Activated naive CD4-positive, alpha-beta T cell treated with Interleukin-2 at 50 U/mL for 16 hours (primary cell): Measurements from ENCODE around the gene EXOC6B.

Source experiments
- DNase-seq: peaks from one replicate; pipeline ENCODE4 v3.0.0-alpha.2; 2020

The EXOC6B gene

DNA sequence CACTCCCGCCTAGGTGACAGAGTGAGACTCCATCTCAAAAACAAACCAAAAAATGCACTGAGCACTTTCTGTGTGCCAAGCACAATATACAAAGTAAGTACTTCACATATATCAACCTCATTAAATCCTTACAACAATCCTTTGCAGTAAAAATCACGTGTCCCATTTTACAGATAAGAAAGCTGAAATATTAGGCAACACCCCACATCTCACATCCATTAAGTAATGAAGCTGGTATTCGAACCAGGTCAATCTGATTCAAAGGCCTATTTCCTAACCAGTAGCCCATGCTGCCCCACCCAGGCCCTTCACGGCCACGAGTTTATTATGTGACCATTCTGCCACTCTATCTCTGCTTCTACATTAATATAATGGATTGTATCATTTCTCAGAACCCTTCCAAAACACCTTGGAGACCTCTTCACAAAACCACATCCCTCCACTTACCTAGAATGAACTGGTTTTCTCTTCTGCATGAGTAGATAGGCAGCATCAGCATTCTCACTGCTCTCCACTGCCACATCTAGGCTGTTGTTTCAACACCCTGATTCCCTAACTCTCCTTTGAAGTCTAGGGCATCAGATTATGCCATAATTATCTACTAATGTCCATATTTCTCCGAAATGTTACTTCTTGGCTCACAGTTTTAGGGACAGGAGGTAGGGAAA lies 3.1 kb upstream of the EXOC6B start:
- DNase-seq = no peak

DNA sequence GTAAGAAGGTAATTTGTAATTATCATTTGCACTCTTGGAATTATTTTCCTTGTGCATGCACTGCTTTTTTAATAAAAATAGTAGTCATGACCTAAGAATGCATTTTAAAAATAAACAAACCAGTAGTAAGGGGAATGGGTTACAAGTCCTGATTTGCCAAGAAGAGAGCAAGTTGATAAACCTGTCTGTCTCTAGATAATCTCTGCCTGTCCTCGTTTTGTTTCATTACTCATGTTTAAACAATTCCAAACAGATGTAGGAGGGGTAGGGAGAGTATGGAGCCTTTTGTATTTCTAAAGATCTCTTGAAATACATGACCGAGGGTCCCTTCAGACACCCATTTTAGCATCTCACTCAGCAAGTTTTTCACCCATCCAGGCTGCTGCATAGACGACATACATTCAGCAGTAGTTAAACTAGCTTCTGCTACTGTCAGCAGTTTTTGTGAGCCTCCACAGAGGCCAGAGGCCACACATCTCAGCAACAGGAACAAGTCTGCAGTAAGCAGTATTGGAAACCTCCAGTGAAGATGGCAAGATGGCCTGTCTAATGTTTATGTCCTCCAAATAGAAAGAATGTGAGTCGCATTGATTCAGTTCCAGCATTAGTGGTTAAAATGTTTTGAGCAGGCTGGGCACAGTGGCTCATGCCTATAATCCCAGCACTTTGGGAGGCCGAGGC lies 2.3 kb upstream of the EXOC6B start:
- no peak for DNase-seq

DNA sequence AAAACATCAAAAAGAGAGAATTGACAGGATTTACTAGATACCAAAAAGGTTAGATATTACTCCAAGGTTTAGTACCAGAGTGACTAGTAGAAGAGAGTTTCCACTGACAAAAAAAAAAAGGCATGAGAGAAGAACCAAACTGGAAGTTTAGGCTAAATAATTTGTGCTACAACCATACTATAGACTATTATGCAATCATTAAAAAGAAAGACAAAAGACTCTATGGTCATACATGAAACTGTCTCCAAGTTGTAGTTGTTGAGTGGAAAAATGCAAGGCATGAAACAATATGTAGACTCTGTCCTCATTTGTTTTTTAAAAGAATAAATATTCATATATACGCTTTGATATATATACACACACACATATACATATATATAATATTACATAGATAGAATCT lies 1.7 kb upstream of the EXOC6B start:
- no peak for DNase-seq

DNA sequence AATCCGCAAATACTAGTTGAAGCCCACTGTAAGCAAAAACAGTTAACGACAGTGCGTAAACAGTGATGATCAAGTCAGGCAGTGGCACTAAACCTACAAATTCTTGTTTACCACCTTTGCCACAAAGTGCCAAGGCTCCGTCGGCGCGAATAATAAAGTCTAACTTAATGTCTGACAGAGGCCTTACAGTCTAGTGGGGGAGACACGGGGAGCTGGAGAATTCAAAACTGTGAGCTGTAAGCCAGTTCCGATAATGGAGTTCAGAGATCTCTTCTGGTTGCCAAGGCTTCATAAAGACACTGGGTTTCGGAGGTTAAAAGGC lies 284 bp upstream of the EXOC6B start:
- DNase-seq = no peak

DNA sequence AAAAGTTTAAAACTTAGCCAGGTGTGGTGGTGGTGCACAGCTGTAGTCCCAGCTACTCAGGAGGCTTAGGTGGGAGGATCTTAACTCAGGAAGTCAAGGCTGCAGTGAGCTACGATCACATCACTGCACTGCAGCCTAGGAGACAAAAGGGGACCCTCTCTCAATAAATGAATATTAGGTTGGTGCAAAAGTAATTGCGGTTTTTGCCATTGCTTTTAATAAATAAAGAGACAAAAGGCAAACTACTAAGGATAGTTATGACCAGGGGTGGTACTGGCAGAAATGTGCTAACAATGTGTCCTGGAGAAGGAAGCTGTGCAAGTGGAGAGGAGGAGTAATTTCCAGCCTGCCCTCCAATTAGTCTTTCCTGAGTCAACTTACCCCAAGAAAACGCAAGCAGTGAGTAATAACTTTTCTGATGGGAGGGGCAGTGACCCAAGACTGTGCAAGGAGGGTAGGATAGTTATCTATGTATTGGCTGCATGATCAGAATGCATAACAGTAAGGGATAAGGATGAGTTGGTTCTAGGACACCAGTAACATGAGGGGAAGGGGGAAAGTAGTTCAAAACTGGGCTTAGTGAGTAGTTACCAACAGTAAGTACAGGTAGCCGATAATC lies 1.5 kb downstream of the EXOC6B start:
- DNase-seq = no peak

DNA sequence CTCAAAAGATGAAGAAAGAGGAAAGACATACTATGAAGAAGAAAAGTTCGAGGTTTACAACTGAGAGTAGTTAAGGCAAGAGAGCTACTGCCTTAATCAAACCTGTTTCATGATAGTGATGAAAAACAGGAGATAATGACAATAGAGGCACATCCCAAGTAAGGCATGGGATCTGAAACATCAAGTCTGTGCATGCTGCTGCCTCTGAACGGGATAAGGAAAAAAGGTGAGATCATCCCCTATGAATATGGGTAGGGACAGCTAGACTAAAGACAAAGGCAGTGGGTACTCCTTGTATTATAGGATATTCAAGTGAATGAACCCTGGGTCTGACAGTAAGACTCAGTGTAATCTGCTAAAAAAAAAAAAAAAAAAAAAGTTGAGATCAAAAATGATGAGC lies 3.0 kb downstream of the EXOC6B start:
- DNase-seq = no peak

DNA sequence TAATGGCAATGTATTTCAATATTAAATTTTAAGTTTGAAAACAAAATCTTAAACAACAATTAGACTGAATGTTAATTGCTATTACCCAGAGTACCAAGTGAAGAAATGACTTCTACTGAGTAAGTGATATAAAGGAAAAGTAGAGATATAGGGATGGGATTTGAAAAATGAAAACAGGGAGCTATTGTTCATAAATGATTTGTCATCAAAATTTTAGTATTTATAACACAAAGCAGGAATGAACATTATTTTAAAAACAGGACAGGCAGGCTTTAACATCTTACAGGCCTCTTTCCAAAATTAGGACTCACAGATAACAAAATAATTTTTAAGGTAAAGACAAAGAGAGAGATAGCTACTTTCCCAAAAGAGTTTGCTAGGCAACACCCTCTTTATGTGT lies 3.9 kb downstream of the EXOC6B start:
- DNase-seq = no peak

DNA sequence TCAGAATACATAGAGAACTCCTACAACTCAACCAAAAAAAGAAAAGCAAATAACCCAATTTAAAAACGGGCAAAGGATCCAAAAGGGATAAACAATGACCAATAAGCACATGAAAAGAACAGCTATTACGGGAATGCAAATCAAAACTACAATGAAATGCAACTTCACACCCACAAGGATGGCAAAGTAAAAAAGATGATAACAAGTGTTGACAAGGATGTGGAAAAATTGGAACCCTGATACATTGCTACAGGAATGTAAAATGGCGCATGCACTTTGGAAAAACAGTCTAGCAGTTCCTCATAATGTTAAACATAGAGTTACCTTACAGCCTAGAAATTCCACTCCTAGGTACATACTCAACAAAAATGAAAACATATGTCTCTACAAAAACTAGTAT lies 4.7 kb downstream of the EXOC6B start:
- DNase-seq = no peak

DNA sequence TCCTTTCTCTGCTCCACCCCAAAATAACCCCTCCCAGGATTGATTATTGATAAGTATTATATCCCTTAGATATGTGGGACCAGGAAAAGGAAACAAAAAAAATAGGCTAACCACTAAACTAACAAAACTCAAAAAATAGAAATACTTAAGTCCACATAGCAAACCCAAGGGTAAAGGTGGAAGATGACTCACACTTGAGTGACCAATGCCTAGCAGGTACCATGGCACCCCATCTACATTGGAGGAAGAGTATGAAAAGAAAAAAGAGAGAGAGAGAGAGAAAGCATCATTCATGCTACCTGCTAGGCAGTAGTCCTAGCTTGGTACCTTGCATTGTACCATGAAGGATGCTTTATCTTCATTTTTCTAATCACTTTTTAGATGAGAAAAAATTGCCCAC lies 6.3 kb downstream of the EXOC6B start:
- no peak for DNase-seq

DNA sequence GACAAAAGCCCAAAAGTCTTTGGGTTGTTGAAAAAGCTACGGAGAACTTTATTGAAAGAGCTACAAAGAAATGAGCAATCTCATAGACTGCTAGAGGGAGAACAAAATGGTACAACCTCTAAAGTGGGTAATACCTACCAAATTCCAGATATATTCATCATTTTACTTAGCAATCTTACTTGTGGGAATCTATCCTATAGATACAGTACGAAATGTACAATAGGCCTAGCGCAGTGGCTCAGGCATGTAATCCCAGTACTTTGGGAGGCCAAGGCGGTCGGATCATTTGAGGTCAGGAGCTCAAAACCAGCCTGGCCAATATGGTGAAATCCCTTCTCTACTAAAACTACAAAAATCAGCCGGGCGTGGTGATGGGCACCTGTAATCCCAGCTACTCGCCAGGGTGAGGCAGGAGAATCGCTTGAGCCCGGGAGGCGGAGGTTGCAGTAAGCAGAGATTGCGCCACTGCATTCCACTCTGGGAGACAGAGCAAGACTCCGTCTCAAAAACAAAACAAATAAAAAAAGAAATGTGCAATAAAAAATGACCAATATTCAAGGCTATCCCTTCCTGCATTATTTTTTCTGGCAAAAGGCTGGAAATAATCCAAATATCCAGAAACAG lies 10.1 kb downstream of the EXOC6B start:
- no peak for DNase-seq

DNA sequence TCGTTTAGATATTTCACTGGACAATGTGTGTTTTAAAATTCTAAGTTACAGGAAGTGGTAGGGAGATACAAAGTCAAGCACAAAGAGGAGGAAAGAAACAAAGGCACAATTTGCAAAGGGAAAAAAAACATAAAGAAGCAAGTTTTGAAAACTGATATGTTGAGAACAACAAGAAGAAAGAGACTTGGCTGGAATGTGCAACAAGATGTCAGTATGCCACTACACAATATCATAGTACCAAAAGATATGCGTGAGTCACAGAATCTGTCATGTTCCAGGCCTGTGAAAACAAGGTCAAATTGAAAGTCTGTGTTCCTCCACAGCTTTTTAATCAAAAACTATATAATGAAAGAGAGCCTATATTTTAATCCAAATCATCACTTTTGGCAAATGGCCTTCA lies 12.0 kb downstream of the EXOC6B start:
- DNase-seq = no peak

DNA sequence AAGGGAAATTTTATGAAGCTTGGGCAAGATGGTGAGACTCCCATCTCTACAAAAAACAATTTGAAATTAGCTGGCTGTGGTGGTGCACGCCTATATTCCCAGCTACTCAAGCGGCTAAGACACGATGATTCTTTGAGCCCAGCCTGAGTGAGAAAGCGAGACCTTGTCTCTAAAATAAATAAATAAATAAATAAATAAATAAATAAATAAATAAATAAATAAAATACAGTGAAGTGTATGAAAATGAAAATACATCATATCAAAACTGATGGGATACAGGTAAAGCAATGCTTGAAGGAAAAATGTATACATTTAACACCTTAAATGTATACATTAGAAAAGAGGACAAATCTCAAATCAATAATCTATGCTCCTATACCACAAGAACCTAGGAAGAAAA lies 15.7 kb downstream of the EXOC6B start:
- no peak for DNase-seq

DNA sequence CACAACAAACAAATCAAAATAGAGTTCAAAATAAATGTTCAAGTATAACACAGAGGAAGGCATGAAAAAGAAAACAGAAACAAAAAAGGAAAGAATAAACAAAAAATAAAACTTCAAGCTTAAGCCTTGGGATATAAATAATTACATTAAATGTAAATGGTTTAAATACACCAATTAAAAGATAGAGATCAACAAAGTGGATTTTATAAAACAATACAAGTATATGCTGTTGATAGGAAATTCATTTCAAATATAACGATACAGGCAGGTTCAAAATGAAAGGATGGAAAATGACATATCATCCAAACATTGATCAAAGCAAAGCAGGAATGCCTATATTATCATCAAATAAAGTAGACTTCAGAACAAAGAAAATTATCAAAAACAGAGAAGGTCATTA lies 16.7 kb downstream of the EXOC6B start:
- DNase-seq = no peak

DNA sequence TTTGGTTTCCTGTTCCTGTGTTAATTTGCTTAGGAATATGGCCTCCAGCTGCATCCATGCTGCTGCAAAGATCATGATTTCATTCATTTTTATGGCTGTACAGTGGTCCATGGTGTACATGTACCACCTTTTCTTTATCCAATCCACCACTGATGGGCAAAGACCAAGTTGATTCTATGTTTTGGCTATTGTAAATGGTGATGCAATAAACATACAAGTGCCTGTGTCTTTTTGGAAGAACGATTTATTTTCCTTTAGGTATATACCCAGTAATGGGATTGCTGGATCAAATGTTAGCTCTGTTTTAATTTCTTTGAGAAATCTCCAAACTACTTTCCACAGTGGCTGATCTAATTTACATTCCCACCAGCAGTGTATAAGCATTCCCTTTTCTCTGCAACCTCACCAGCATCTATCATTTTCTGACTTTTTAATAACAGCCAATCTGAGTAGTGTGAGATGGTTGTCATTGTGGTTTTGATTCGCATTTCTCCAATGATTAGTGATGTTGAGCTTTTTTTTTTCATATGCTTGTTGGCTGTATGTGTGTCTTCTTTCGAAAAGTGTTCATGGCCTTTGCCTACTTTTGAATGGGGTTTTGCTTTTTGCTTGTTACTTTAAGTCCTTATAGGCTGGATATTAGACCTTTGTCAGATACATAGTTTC lies 19.4 kb downstream of the EXOC6B start:
- no peak for DNase-seq

DNA sequence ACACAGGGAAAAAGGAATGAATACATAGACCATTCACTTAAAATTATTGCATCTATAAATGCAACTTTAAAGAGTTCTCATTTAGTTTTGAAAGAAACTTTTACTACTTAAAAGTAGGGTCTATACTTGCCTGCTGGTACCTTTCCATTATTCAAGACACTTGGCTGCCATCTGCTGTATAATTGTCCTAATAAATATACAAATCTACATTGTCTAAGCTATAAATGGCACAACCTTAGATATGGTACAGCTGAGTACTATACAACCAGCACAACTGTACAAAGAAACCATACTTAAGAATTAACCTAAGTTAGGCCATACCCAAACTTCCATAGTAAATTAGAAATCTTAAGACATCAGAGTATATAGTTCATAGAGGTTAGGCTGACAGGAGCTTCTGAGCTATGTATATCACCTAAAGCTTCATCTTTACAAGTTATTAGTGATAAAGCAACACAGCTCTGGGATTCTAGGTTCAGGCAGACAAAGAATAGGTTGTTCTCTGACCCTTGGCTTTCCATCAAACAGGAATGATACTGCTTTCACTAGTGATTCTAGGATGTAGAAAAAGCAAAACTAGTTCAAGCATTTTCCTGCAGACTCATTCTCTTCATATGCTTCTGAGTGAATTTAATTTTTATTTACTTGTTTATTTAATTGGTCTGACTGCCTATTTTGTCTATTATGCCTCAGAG lies 22.1 kb downstream of the EXOC6B start:
- DNase-seq = no peak

DNA sequence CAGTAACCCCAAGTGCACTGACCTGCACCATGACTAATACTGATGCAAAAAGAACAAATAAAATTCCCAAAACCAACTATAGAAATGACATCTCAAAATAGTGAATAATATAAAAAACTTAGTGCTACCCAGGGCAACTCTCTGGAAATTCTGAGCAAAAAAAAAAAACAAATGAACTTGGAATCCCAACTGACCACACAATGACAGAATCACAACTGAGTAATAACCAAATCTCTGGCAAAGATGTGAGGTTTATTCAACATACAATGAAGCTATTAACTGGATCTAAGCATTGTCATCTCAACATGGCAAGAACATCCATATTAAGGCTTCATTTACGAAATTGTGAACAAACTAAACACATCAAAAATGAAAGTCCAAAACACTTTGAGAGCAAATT lies 22.7 kb downstream of the EXOC6B start:
- no peak for DNase-seq

DNA sequence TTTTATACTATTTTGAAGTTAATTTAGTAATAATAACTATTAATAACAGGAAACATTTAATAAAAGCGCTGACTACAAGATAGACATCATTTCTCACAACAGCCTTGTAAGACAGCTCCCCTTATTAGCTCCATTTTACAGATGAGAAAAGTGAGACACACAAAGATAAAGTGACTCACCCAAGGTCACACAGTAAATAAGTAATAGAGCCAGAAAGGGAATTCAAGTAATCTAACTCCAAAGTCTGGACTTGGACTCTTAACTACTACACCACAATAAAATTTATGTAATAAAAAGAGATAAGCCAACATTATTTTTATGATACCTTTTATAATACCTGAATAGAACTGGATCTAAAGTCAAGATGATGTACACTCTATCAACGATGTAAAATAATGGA lies 25.3 kb downstream of the EXOC6B start:
- no peak for DNase-seq

DNA sequence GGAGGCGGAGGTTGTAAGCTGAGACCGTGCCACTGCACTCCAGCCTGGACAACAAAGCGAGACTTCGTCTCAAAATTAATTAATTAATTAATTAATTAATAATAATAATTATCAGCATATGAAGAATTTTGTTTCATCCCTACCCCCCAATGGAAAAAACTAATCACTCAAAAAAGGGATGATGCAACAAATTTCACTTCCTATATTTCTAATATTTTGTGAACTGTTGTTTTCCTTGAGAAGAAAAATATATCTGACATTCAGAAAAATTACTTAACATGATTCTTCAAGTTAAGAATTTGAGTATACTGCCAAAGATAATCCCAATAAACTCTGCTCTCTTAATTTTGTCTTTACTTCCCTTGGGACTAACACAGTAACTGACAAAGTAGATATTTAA lies 28.1 kb downstream of the EXOC6B start:
- no peak for DNase-seq

DNA sequence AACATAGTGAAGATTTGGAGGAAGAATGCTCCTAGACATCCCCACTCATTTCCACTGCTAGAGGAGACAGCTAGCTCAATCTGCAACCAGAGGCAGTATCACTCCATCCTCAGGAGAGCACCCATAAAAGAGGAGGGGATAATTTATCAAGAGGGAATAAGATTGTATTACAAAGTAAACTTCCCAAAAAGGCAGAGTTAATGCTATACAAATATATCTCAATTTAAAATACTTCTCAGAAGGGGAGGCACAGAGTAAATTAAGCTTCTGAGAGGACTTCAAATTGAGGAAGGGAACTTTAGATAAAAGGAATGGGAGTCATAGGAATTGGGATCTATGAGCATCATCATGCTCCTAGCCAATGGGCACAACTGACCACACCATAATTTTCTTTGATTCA lies 29.1 kb downstream of the EXOC6B start:
- DNase-seq = no peak

DNA sequence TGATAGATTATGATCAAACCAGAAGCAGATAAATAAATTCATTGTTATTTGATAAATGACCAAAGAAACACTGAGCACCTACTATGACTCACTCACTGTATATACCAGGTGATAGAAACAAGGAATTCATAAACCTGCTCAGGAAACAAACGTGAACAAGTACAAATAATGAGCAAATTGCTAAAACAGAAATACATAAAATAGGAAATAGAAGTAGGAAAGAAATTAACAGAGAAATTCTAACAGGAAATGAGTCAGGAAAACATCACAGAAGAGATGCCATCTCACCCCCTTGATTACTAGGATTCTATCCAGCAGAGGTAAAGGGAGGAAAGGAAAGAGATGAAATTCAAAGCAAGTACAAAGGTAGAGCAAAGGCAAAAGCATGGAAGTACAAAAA lies 31.3 kb downstream of the EXOC6B start:
- DNase-seq = no peak

DNA sequence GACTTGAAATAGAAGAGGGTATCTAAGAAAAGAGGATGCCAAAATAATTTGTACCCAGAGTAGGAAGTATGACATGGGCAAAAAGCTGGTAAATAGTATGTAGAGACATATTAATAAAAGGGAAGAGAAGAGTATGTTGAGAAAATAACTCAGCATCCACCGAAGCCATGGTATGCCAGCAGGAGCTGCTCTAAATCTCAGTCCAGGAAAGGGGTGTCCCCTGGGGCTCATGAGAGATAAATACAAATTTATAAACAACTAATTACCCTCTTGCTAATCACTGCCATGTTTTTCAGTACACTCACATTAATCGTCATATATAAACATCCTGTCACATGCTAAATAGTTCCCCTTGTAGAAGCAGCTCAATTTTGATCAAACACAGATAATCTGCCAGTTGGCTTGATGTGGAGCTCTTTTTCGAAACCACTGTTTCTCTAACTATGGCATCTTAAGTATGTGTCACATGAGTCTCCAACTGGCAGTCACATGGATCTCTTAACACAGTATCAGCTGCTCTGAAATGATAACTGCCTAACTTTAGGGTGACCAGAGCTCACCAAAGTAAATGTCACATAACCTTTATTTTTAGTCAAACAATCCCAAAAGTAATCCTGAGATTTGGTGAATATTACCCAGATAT lies 31.9 kb downstream of the EXOC6B start:
- no peak for DNase-seq

DNA sequence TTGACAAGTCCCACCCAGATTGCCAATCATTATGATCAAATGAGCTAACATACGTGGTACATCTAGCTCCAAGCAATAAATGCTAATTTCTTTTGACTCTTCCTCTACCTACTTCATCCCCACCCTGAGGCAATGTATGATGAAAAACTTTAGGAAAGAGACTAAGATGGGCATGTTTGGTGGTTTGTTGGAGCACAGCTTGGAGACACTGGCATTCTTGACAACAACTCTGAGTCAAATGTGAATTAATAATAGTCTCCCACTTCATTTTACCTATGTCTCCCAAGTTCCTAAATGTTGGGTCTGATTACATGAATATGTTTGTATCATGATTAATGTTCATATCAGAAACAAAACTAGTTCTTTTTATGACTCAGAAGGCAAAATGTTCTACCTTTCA lies 36.6 kb downstream of the EXOC6B start:
- DNase-seq = no peak

DNA sequence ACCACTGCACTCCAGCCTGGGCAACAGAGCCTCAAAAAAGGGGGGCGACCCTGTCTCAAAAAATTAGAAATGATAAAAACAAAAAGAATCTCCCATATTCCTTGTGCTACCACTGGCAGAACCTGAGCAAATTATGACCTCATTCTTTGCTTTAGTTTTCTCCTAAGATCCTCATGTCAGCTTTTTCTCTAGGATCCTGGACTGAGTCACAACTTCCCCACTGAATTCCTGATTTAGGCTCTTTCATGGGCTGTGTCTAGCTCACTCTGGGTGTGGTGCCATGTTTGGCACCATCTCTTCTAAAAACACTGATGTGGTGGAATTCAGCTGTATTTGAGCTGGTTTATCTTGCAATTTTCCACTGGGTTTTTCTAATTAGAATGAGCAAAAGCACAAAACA lies 37.1 kb downstream of the EXOC6B start:
- DNase-seq = no peak
